HepG2 (cell line): ENCODE data around the gene GJB4. TPM values are rescaled to one million over a fixed set of nuclear protein-coding genes. Genes with fewer than 3 reads are reported as not detected.
A peak's percentile ranks its signal among the peaks of the same experiment; 100 is the strongest.

Source experiments
- ATAC-seq: fragments of 200-7000 bp; cut with Tn5 transposase; 3 replicates; pipeline ENCODE4 v1.9.1; 2020; ENCODE audit warnings: mild to moderate bottlenecking, moderate library complexity
- BruUV-seq: library from RNA; stranded (reverse); fragments of 400-500 nt; replicated peaks from 2 replicates; lab custom pipeline; 2021; lab: Mats Ljungman, UMichigan
- CTCF ChIA-PET: fragments of 300-600 bp; formaldehyde crosslinking; extraction: SDS; loops from one replicate; lab custom pipeline; 2021; ENCODE audit warnings: low total read pairs, inconsistent platforms, low intra/inter-chr PET ratio; lab: Yijun Ruan, JAX
- POLR2A ChIA-PET: fragments of 350-600 bp; sonication (Branson Sonifier 250); formaldehyde crosslinking; loops from one replicate; lab custom pipeline; 2020; ENCODE audit warnings: antibody characterized with exemption, inconsistent platforms; lab: Yijun Ruan, JAX
- DNase-seq: peaks from one replicate; pipeline ENCODE4 v3.0.0-alpha.2; 2015; ENCODE audit warnings: low spot score
- FAIRE-seq: peaks from 3 replicates; lab custom pipeline; 2011; peaks lifted over from hg19 to GRCh38; lab: Jason Lieb, UNC
- H2AFZ ChIP-seq: one replicate; pipeline ENCODE4 v1.6.1; 2011; ENCODE audit warnings: low read length, inconsistent platforms
- H3K27ac ChIP-seq: fragments of 300-600 bp; 3 replicates; pipeline ENCODE4 v1.8.0; 2011; ENCODE audit warnings: mixed run types, mild to moderate bottlenecking, mixed read lengths, low read length, inconsistent platforms; ENCODE audit not compliant: insufficient read depth; ENCODE audit errors: extremely low read length
- H3K27me3 ChIP-seq, 2 experiments: fragments of 200-600 bp in 1 of 2; 2 replicates in 1 of 2; 3 replicates in 1 of 2; pipeline versions ENCODE4 v1.6.0 to v1.8.0; 2011; ENCODE audit warnings: low read length in 2 of 2, mild to moderate bottlenecking in 2 of 2, moderate library complexity in 2 of 2, inconsistent platforms in 1 of 2; ENCODE audit not compliant: insufficient read depth in 2 of 2, control insufficient read depth in 1 of 2
- H3K36me3 ChIP-seq, 2 experiments: fragments of 200-600 bp in 1 of 2; replicated peaks in 1 of 2; 2 replicates in 1 of 2; 3 replicates in 1 of 2; pipeline versions ENCODE4 v1.5.1 to v1.8.0; 2011; ENCODE audit warnings: low read length in 2 of 2, inconsistent platforms in 1 of 2; ENCODE audit not compliant: insufficient read depth in 2 of 2, control insufficient read depth in 1 of 2
- H3K4me1 ChIP-seq: 2 replicates; pipeline ENCODE4 v1.5.1; 2012; ENCODE audit warnings: low read length, inconsistent platforms; ENCODE audit not compliant: insufficient read depth
- H3K4me2 ChIP-seq: 2 replicates; pipeline ENCODE4 v1.6.0; 2011; ENCODE audit warnings: low read depth, low read length, inconsistent platforms
- H3K4me3 ChIP-seq, 3 experiments: fragments of 200-600 bp in 1 of 3; sonication (generic), shearing (Covaris generic) in 1 of 3; replicated peaks in 1 of 3; 2 replicates each; pipeline ENCODE4 v1.5.1; 2011 to 2016; ENCODE audit warnings: low read length in 3 of 3, inconsistent platforms in 2 of 3, low read depth in 2 of 3, mild to moderate bottlenecking in 2 of 3, control low read depth in 1 of 3, mixed read lengths in 1 of 3; ENCODE audit not compliant: insufficient read depth in 1 of 3
- H3K79me2 ChIP-seq: one replicate; pipeline ENCODE4 v1.6.1; 2011; ENCODE audit warnings: low read length, inconsistent platforms; ENCODE audit not compliant: insufficient read depth
- H3K9ac ChIP-seq: 2 replicates; pipeline ENCODE4 v1.6.0; 2011; ENCODE audit warnings: mild to moderate bottlenecking, low read depth, low read length, inconsistent platforms; ENCODE audit not compliant: insufficient read depth
- H3K9me3 ChIP-seq: 2 replicates; pipeline ENCODE4 v1.5.1; 2012; ENCODE audit warnings: mild to moderate bottlenecking, low read length
- H4K20me1 ChIP-seq: 2 replicates; pipeline ENCODE4 v1.6.0; 2011; ENCODE audit warnings: inconsistent platforms, mild to moderate bottlenecking, low read length, moderate library complexity; ENCODE audit not compliant: insufficient read depth
- KDM6A ChIP-seq: IDR thresholded peaks from 2 replicates; pipeline ENCODE4 v1.6.1; 2016; ENCODE audit warnings: low read depth
- MAFF ChIP-seq: IDR thresholded peaks from 2 replicates; pipeline ENCODE4 v1.6.1; 2011; ENCODE audit warnings: low read depth, low read length, improper control_type of control experiment
- MAFK ChIP-seq, 2 experiments: IDR thresholded peaks in 1 of 2; conservative IDR thresholded peaks in 1 of 2; 2 replicates each; pipeline ENCODE4 v1.6.1; 2011; ENCODE audit warnings: improper control_type of control experiment in 2 of 2, low read length in 2 of 2
- SALL1 ChIP-seq: sonication (generic); formaldehyde crosslinking; IDR thresholded peaks from 2 replicates; pipeline ENCODE4 v1.8.0; 2022; ENCODE audit warnings: mild to moderate bottlenecking, missing genetic modification reagents
- SMYD3 ChIP-seq: sonication (generic); formaldehyde crosslinking; IDR thresholded peaks from 2 replicates; pipeline ENCODE4 v1.8.1; 2023; ENCODE audit warnings: mild to moderate bottlenecking, missing genetic modification reagents
- ZNF709 ChIP-seq: sonication (generic); formaldehyde crosslinking; IDR thresholded peaks from 2 replicates; pipeline ENCODE4 v1.5.0; 2020; ENCODE audit warnings: mild to moderate bottlenecking, missing genetic modification reagents
- WGBS: methylation state at CpG from one replicate; pipeline ENCODE4 v1.1.6; 2017; ENCODE audit warnings: low lambda C conversion rate; 5-methylcytosine and 5-hydroxymethylcytosine counted together
- in situ Hi-C: cut with HindIII; loops from 2 replicates; pipeline ENCODE4 v1.10.0; 2017; ENCODE audit warnings: low pct_unique_long_range_greater_than_20kb; ENCODE audit not compliant: extremely low pct_ligation_motif_present
- intact Hi-C: fragments of 100-400 bp; cut with micrococcal nuclease; formaldehyde crosslinking; loops from one replicate; pipeline ENCODE4 v1.10.0; 2022; ENCODE audit not compliant: unreplicated experiment
- polyA plus RNA-seq, 8 experiments: library from polyadenylated mRNA; depleted of rRNA in 3 of 8; stranded (reverse) in 7 of 8; unstranded in 1 of 8; fragments of >200 nt; fragmentation: Illumina TruSeq in 4 of 8; extraction: Trizol in 4 of 8; gene quantifications; 2 replicates each; pipeline versions ENCODE4 v1.2.1 to v1.2.3, GENCODE V29; 2011 to 2016; ENCODE audit warnings: low read depth in 4 of 8, missing spikeins in 1 of 8, mixed read lengths in 1 of 8; ENCODE audit not compliant: insufficient read depth in 1 of 8
- total RNA-seq, 5 experiments: library from RNA; depleted of rRNA; stranded (reverse); fragments of >200 nt; fragmentation: Illumina TruSeq; extraction: Trizol; gene quantifications; 2 replicates each; pipeline ENCODE4 v1.2.3, GENCODE V29; 2016; ENCODE audit warnings: low read depth in 1 of 5

Gene GJB4
- total and polyA plus RNA-seq, 2 of the 13 experiments (the other 11 are each of a cell fraction or from before 2014, with no cell fraction given), result not detected

GRCh38 chr1:34768856-34769255 lies 9.3 kb downstream of the GJB4 start:
- Histone ChIP-seq H3K79me2 (no peaks in the 10 kb centered on the region), H3K4me2 (no peak overlapping the region), H2AFZ (no peak overlapping the region), H3K9ac (no peak overlapping the region), H3K27me3 (peaks cover 0 to 10% of the 10 kb centered on the region in 2 experiments; a peak in 2 of 5 replicates), H3K27ac (no peak overlapping the region), H4K20me1 (no peaks in the 10 kb centered on the region), H3K9me3 (no peaks in the 10 kb centered on the region), H3K36me3 (no peaks in the 10 kb centered on the region), H3K4me1 (no peaks in the 10 kb centered on the region), H3K4me3 (no peak overlapping the region)
- WGBS, result under 1% methylated on average over 3 of the region's 3 CpGs
- no peak for ATAC-seq
- ChIA-PET CTCF (no interaction called here), POLR2A (no interaction called here)
- in situ Hi-C loops (no loop called here), intact Hi-C loops (no loop called here)
- no peak for DNase-seq
- BruUV-seq, result no TSS peak
- TF ChIP-seq KDM6A (CRISPR knock-in tag), result no peak
- TF ChIP-seq ZNF709 (CRISPR knock-in tag), result no peak
- TF ChIP-seq SALL1 (CRISPR knock-in tag), result no peak
- no peak for FAIRE-seq

GRCh38 chr1:34770891-34771504 lies 11.5 kb downstream of the GJB4 start:
- H2AFZ ChIP-seq, result no peak overlapping the region
- no peaks in the 10 kb centered on the region for H3K4me1 ChIP-seq
- no TSS peak for BruUV-seq
- FAIRE-seq, result no peak
- in situ Hi-C loops, result no loop called here
- ChIA-PET CTCF (no interaction called here), POLR2A (no interaction called here)
- DNase-seq, result no peak
- TF ChIP-seq SMYD3 (no peak), MAFF (peak; percentile 85), MAFK (conservative IDR thresholded peaks at IDR 0.05 in 1 of 2, IDR thresholded peaks at IDR 0.05 in 1 of 2; ENCODE audit: low read length in 2 of 2) (peak; percentile 86 to 94)
- TF ChIP-seq, all 625 proteins: peak for 2
- H3K79me2 ChIP-seq, result no peaks in the 10 kb centered on the region
- no peak overlapping the region for H3K9ac ChIP-seq
- ATAC-seq, result no peak
- no peaks in the 10 kb centered on the region for H3K36me3 ChIP-seq
- peaks cover 0 to 18% of the 10 kb centered on the region in 2 experiments; a peak in 3 of 5 replicates for H3K27me3 ChIP-seq
- H3K27ac ChIP-seq, result no peak overlapping the region
- H3K4me3 ChIP-seq, result no peak overlapping the region
- intact Hi-C loops, result no loop called here
- 2% methylated on average over 5 of the region's 5 CpGs for whole genome bisulfite sequencing
- H3K9me3 ChIP-seq, result no peaks in the 10 kb centered on the region
- H3K4me2 ChIP-seq, result no peak overlapping the region
- H4K20me1 ChIP-seq, result no peaks in the 10 kb centered on the region
